ENCODE results near the gene CALML3. TPM values are rescaled to one million over a fixed set of nuclear protein-coding genes. Genes with fewer than 3 reads are reported as not detected.

Gene CALML3
- total RNA-seq, 1 experiment from 2014 or later, result not detected

DNA sequence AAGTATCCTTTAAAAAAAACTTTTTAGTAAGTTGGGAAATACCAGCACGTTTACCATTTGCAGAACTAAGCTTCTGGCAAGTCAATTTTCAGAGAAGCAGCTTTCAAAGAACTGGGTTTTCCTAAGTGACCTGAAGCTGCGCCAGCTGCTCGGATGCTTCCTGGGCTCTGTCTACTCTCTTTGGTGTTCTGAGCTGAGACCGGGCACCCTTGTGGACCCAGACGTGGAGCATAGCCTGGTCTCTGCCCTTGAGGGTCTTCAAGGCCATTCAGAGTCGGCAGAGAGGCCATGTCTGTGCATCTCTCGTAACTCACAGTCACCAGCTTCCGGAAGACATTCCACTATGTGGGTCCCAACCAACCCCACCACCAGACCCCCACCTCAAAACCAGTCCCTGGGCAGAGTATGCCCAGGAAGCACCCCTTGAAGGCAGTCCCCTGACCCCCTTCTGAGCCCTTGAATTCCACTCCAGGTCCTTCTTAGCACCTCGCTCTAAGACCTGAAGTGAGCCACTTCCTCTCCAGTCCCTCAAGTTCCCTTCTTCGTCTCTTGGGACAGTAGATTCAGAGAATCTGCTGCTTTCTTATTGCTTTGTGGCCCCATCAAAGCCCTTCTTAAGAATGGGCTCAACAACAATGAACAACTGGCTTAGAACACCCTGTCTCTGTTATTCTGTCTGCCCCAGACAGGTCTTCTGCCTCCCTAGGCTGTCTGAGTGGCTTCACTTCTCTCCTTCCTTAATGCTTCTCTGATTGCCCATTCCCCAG lies 33.9 kb upstream of the CALML3 start:
- TF ChIP-seq, protein P1, sequence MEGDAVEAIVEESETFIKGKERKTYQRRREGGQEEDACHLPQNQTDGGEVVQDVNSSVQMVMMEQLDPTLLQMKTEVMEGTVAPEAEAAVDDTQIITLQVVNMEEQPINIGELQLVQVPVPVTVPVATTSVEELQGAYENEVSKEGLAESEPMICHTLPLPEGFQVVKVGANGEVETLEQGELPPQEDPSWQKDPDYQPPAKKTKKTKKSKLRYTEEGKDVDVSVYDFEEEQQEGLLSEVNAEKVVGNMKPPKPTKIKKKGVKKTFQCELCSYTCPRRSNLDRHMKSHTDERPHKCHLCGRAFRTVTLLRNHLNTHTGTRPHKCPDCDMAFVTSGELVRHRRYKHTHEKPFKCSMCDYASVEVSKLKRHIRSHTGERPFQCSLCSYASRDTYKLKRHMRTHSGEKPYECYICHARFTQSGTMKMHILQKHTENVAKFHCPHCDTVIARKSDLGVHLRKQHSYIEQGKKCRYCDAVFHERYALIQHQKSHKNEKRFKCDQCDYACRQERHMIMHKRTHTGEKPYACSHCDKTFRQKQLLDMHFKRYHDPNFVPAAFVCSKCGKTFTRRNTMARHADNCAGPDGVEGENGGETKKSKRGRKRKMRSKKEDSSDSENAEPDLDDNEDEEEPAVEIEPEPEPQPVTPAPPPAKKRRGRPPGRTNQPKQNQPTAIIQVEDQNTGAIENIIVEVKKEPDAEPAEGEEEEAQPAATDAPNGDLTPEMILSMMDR (conservative IDR thresholded peaks at IDR 0.05; ENCODE audit: low read depth, low read length), result no peak
- no peak for TF ChIP-seq EZH2 (IDR thresholded peaks at IDR 0.05; ENCODE audit: borderline replicate concordance, low read depth, low read length, poor library complexity, severe bottlenecking)
- ChIA-PET POLR2A (ENCODE audit: low non-redundant PET) (no interaction called here), CTCF (no interaction called here)
- no peak for DNase-seq (ENCODE audit: low spot score)
- H3K36me3 ChIP-seq (ENCODE audit: insufficient read depth, low read length, poor library complexity, severe bottlenecking), result no peaks in the 10 kb centered on the region
- no TSS peak for BruUV-seq (replicated peaks)
- H3K4me3 ChIP-seq (ENCODE audit: low read depth, low read length, poor library complexity, severe bottlenecking), result no peak overlapping the region
- H3K27me3 ChIP-seq (replicated peaks; ENCODE audit: insufficient read depth, low read depth, low read length, poor library complexity), result no peaks in the 10 kb centered on the region
- H3K9me3 ChIP-seq (ENCODE audit: low read depth, low read length, poor library complexity, severe bottlenecking), result no peaks in the 10 kb centered on the region
- intact Hi-C loops (cut with micrococcal nuclease; ENCODE audit: unreplicated experiment), result no loop called here
- H3K4me1 ChIP-seq (ENCODE audit: insufficient read depth, low read length, poor library complexity, severe bottlenecking), result no peaks in the 10 kb centered on the region
- no peak overlapping the region for H3K27ac ChIP-seq (ENCODE audit: low read depth, low read length, poor library complexity, severe bottlenecking)

DNA sequence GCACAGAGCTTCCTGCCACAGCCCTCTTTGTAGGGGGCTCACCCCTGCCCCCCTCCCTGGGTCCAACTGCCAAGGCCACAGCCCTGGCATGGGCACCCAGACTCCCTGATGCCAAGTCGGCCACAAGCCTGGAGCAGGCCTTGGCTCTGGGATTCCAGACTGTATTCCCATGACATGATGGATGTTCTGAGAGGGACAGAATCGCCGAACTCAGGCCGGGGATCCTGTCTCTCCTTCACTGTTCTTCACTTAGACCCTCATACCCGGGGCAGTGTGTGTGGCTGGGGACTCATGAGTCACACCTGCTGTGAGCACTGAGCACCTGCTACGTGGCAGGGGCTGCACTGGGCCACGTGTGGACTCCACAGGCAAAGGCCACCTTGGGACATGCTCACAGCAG lies 33.3 kb upstream of the CALML3 start:
- no peak for DNase-seq (ENCODE audit: low spot score)
- ChIA-PET POLR2A (ENCODE audit: low non-redundant PET) (no interaction called here), CTCF (no interaction called here)
- Histone ChIP-seq H3K9me3 (ENCODE audit: low read depth, low read length, poor library complexity, severe bottlenecking) (no peaks in the 10 kb centered on the region), H3K36me3 (ENCODE audit: insufficient read depth, low read length, poor library complexity, severe bottlenecking) (no peaks in the 10 kb centered on the region), H3K4me3 (ENCODE audit: low read depth, low read length, poor library complexity, severe bottlenecking) (no peak overlapping the region), H3K27ac (ENCODE audit: low read depth, low read length, poor library complexity, severe bottlenecking) (no peak overlapping the region), H3K27me3 (replicated peaks; ENCODE audit: insufficient read depth, low read depth, low read length, poor library complexity) (no peaks in the 10 kb centered on the region), H3K4me1 (ENCODE audit: insufficient read depth, low read length, poor library complexity, severe bottlenecking) (no peaks in the 10 kb centered on the region)
- intact Hi-C loops (cut with micrococcal nuclease; ENCODE audit: unreplicated experiment), result no loop called here
- no TSS peak for BruUV-seq (replicated peaks)
- TF ChIP-seq, protein P1 (conservative IDR thresholded peaks at IDR 0.05; ENCODE audit: low read depth, low read length), result no peak
- TF ChIP-seq EZH2 (IDR thresholded peaks at IDR 0.05; ENCODE audit: borderline replicate concordance, low read depth, low read length, poor library complexity, severe bottlenecking), result no peak

- Histone ChIP-seq H3K36me3 (ENCODE audit: insufficient read depth, low read length, poor library complexity, severe bottlenecking) (no peaks in the 10 kb centered on the region), H3K27ac (ENCODE audit: low read depth, low read length, poor library complexity, severe bottlenecking) (no peak overlapping the region), H3K27me3 (replicated peaks; ENCODE audit: insufficient read depth, low read depth, low read length, poor library complexity) (no peaks in the 10 kb centered on the region), H3K4me3 (ENCODE audit: low read depth, low read length, poor library complexity, severe bottlenecking) (no peak overlapping the region), H3K9me3 (ENCODE audit: low read depth, low read length, poor library complexity, severe bottlenecking) (no peaks in the 10 kb centered on the region), H3K4me1 (ENCODE audit: insufficient read depth, low read length, poor library complexity, severe bottlenecking) (no peaks in the 10 kb centered on the region)
- intact Hi-C loops (cut with micrococcal nuclease; ENCODE audit: unreplicated experiment), result no loop called here
- ChIA-PET POLR2A (ENCODE audit: low non-redundant PET) (no interaction called here), CTCF (no interaction called here)
- DNase-seq (ENCODE audit: low spot score), result no peak
- no TSS peak for BruUV-seq (replicated peaks)
- TF ChIP-seq, protein P1 (conservative IDR thresholded peaks at IDR 0.05; ENCODE audit: low read depth, low read length), result no peak
- no peak for TF ChIP-seq EZH2 (IDR thresholded peaks at IDR 0.05; ENCODE audit: borderline replicate concordance, low read depth, low read length, poor library complexity, severe bottlenecking)
Observed at GRCh38 chr10:5492322-5492855, 32.4 kb upstream of the CALML3 start.

All from A673 (cell line).